ENCODE results near the gene HDX. TPM values are rescaled to one million over a fixed set of nuclear protein-coding genes. Genes with fewer than 3 reads are reported as not detected.
"Not testable (repeated sequence)": the region's sequence is repeated elsewhere in the genome, so short reads cannot be mapped to it uniquely, and the experiment has no call there.

HDX gene
- total and polyA plus RNA-seq, 5 donors from 2014 or later, result 0.10 to 1.5 (median 0.60) TPM

DNA sequence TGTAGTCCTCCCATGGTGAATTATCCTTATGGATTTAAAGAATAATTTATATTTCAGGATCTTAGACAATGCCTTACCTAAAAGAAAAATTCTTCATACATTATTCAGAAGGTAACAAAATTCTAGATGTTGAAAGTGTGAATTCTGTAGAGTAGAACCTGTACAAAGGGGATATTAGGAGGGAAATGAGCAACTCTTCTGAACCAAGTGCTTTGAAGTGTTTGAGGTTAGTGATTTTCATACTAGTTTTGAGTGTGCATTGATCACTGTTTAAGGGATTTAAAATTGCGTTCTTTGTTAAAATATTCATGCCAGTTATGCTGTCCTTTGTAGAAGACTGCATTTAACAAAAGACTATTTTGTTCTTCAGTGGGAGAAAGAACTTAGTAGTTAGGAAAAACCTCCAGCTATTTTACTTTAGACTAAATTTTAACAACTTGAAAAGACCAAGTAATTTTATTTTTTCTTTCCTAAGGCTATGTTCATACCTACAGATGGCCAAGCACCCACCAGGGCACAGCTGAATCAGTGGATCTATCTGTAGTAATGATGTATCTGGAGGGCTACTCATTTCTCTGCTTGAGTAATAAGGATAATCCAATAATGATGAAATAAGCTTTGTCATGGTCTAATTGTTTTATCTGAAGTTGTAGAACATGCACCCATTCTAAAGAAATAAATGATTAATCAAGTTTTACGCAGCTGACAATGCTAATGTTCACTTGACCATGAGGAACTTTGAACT lies 180.0 kb downstream of the HDX start:
- ATAC-seq (ENCODE audit: low read depth in 2 of 2) (no peak), DNase-seq (no peak)
- no peak overlapping the region for H3K27ac Mint-ChIP-seq
- H3K36me3 Mint-ChIP-seq, result no peaks in the 10 kb centered on the region
- H3K4me1 Mint-ChIP-seq, result no peaks in the 10 kb centered on the region
- Histone ChIP-seq H3K4me1 (ENCODE audit: control insufficient read depth, insufficient read depth, low read length, poor library complexity, severe bottlenecking) (no peaks in the 10 kb centered on the region), H3K9me3 (ENCODE audit: control insufficient read depth in 2 of 2, low read length in 2 of 2) (no peaks in the 10 kb centered on the region), H3K27ac (ENCODE audit: insufficient read depth, low read length, poor library complexity, severe bottlenecking) (no peak overlapping the region), H3K4me3 (ENCODE audit: low read depth, low read length) (no peak overlapping the region), H3K27me3 (ENCODE audit: control insufficient read depth, insufficient read depth, low read length) (no peaks in the 10 kb centered on the region), H3K36me3 (ENCODE audit: control insufficient read depth, insufficient read depth, low read length) (no peaks in the 10 kb centered on the region)
- no peaks in the 10 kb centered on the region for H3K27me3 Mint-ChIP-seq
- peaks cover 0 to 2% (median 0%) of the 10 kb centered on the region in 7 donors for H3K9me3 Mint-ChIP-seq
- H3K4me3 Mint-ChIP-seq, result no peak overlapping the region

DNA sequence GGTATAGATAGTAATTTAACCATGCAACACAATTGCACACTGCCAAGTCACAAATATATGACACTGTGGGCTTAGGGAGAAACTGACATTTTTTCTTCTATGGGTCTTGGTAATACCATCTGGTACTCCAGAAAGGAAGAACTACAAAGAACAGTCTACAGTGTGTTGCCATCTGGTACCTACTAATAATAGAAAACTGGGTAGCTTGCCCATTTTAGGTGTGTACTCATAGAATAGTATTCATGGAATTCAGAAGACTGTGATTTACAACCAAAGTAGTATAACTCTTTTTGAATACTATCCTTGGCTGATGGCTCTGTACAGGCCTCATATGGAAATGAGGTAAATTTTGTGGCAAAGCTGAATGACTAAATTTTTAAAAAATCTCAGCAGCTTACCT lies 181.6 kb downstream of the HDX start:
- no peaks in the 10 kb centered on the region for H3K4me1 ChIP-seq (ENCODE audit: control insufficient read depth, insufficient read depth, low read length, poor library complexity, severe bottlenecking)
- no peak overlapping the region for H3K27ac ChIP-seq (ENCODE audit: insufficient read depth, low read length, poor library complexity, severe bottlenecking)
- Mint-ChIP-seq H3K4me1 (no peaks in the 10 kb centered on the region), H3K27ac (no peak overlapping the region), H3K9me3 (peaks cover 0 to 2% (median 0%) of the 10 kb centered on the region in 7 donors), H3K36me3 (no peaks in the 10 kb centered on the region), H3K4me3 (no peak overlapping the region), H3K27me3 (no peaks in the 10 kb centered on the region)
- no peak for DNase-seq
- no peaks in the 10 kb centered on the region for H3K9me3 ChIP-seq (ENCODE audit: control insufficient read depth in 2 of 2, low read length in 2 of 2)
- ATAC-seq (ENCODE audit: low read depth in 2 of 2), result no peak
- no peak overlapping the region for H3K4me3 ChIP-seq (ENCODE audit: low read depth, low read length)
- H3K27me3 ChIP-seq (ENCODE audit: control insufficient read depth, insufficient read depth, low read length), result no peaks in the 10 kb centered on the region
- H3K36me3 ChIP-seq (ENCODE audit: control insufficient read depth, insufficient read depth, low read length), result no peaks in the 10 kb centered on the region

DNA sequence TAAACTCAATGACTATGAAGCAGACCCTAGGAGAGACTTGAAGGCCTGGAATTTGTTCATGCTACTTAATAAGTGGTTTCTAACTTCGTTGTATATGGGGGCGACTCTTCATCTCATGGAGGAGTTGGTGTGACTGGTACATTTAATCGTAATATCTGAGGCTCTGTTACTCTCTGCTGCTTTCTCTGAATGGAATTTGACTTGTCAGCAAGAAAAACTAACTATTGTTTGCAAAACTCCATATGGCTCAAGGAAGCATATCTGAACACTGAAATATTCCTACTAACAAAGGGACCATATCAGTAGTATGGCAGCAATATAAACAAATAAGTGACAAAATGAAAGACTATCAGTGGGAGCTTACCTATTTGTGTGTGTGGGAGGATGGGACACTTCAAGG lies 182.2 kb downstream of the HDX start:
- Histone ChIP-seq H3K27me3 (ENCODE audit: control insufficient read depth, insufficient read depth, low read length) (no peaks in the 10 kb centered on the region), H3K4me1 (ENCODE audit: control insufficient read depth, insufficient read depth, low read length, poor library complexity, severe bottlenecking) (no peaks in the 10 kb centered on the region), H3K4me3 (ENCODE audit: low read depth, low read length) (no peak overlapping the region), H3K27ac (ENCODE audit: insufficient read depth, low read length, poor library complexity, severe bottlenecking) (no peak overlapping the region), H3K9me3 (ENCODE audit: control insufficient read depth in 2 of 2, low read length in 2 of 2) (no peaks in the 10 kb centered on the region), H3K36me3 (ENCODE audit: control insufficient read depth, insufficient read depth, low read length) (no peaks in the 10 kb centered on the region)
- Mint-ChIP-seq H3K9me3 (peaks cover 0 to 3% (median 2%) of the 10 kb centered on the region in 7 donors), H3K4me1 (no peaks in the 10 kb centered on the region), H3K36me3 (no peaks in the 10 kb centered on the region), H3K4me3 (no peak overlapping the region), H3K27ac (no peak overlapping the region), H3K27me3 (no peaks in the 10 kb centered on the region)
- ATAC-seq (ENCODE audit: low read depth in 2 of 2), result no peak
- DNase-seq, result no peak

DNA sequence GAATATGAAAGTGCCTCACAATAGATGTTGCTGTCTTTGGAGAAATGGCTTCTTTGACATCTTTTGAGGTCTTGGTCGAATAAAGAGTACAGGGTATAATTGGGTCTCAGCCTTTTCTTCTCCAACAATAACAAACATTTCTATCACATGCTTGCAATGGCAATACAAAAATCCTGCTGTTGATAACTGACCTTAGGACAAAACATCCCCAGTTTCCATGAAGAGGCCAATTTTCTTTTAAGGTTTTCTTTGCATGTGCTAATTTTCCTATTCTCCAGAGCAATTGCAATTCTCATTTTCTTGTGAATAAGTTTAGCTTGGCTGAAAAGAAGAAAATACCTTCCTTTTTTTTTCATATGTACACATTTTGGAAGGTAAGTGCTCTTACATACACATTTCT lies 183.6 kb downstream of the HDX start:
- Mint-ChIP-seq H3K27ac (no peak overlapping the region), H3K4me1 (no peaks in the 10 kb centered on the region), H3K4me3 (no peak overlapping the region), H3K9me3 (peaks cover 0 to 4% (median 2%) of the 10 kb centered on the region in 7 donors), H3K36me3 (no peaks in the 10 kb centered on the region), H3K27me3 (no peaks in the 10 kb centered on the region)
- Histone ChIP-seq H3K27ac (ENCODE audit: insufficient read depth, low read length, poor library complexity, severe bottlenecking) (no peak overlapping the region), H3K4me1 (ENCODE audit: control insufficient read depth, insufficient read depth, low read length, poor library complexity, severe bottlenecking) (no peaks in the 10 kb centered on the region), H3K4me3 (ENCODE audit: low read depth, low read length) (no peak overlapping the region), H3K36me3 (ENCODE audit: control insufficient read depth, insufficient read depth, low read length) (no peaks in the 10 kb centered on the region), H3K9me3 (ENCODE audit: control insufficient read depth in 2 of 2, low read length in 2 of 2) (no peaks in the 10 kb centered on the region), H3K27me3 (ENCODE audit: control insufficient read depth, insufficient read depth, low read length) (no peaks in the 10 kb centered on the region)
- DNase-seq (no peak), ATAC-seq (ENCODE audit: low read depth in 2 of 2) (no peak)

DNA sequence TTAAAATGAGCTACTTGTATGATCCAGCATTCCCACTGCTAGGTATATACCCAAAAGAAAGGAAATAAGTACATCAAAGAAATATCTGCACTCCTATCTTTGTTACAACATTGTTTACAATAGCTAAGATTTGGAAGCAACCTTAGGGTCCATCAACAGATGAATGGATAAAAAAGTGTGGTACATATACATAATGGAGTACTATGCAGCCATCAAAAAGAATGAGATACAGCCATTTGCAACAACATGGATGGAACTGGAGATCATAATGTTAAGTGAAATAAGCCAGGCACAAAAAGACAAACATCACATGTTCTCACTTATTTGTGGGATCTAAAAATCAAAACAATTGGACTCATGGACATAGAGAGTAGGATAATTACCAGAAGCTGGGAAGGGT lies 186.3 kb downstream of the HDX start:
- not testable (repeated sequence) for H3K36me3 ChIP-seq (ENCODE audit: control insufficient read depth, insufficient read depth, low read length); H3K36me3 Mint-ChIP-seq; H3K4me1 ChIP-seq (ENCODE audit: control insufficient read depth, insufficient read depth, low read length, poor library complexity, severe bottlenecking); H3K27me3 ChIP-seq (ENCODE audit: control insufficient read depth, insufficient read depth, low read length); H3K27ac ChIP-seq (ENCODE audit: insufficient read depth, low read length, poor library complexity, severe bottlenecking); H3K4me1 Mint-ChIP-seq; H3K4me3 Mint-ChIP-seq; H3K4me3 ChIP-seq (ENCODE audit: low read depth, low read length); H3K27me3 Mint-ChIP-seq; H3K9me3 ChIP-seq (ENCODE audit: control insufficient read depth in 2 of 2, low read length in 2 of 2); H3K9me3 Mint-ChIP-seq; ATAC-seq (ENCODE audit: low read depth in 2 of 2); H3K27ac Mint-ChIP-seq; DNase-seq

Data from CD4-positive, CD25-positive, alpha-beta regulatory T cell (primary cell).